Stimulated activated CD4-positive, alpha-beta T cell treated with anti-CD3 and anti-CD28 coated beads, Interleukin-4, amount 100 ng/mL, for 48 hours (primary cell): Measurements from ENCODE around the gene TMC4.

Source experiments
- DNase-seq, 2 donors: peaks; one replicate each; pipeline ENCODE4 v3.0.0-alpha.2; 2020; ENCODE audit warnings: low read depth in 2 of 2

Gene TMC4

DNA sequence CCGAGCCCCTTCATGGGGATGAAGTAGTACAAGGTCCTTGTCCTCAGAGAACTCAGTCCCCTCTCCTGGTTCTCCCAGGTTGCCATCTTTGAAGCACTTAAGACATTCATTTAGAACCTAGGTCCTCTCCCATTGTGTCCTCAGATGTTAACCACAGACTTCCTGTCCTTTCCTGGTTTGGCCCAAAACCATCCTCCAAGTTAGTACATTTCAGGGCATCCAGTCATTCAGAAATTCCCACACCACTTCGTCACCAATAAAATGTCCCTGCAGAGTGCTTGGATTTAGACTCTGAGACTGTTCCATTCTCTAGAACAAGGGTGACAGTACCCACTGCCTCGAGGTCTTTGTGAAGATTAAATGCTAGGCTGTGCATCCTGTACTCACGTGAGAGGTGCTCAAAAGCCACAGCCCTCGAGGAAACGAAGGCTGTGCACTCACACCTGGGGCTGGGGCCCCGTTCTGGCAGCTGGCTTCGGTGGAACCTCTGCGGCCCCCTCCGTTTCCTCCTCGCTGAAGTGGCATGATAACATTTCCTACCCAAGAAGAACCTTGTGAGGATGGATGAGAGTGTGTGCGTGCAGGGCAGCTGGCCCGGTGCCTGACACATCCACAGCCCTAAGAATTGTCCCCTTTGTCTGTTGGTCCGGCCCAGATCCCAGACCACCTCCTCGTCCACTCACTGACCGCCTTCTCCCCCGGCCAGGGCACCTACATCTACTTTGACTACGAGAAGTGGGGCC lies 18.2 kb downstream of the TMC4 start:
- no peak for DNase-seq

DNA sequence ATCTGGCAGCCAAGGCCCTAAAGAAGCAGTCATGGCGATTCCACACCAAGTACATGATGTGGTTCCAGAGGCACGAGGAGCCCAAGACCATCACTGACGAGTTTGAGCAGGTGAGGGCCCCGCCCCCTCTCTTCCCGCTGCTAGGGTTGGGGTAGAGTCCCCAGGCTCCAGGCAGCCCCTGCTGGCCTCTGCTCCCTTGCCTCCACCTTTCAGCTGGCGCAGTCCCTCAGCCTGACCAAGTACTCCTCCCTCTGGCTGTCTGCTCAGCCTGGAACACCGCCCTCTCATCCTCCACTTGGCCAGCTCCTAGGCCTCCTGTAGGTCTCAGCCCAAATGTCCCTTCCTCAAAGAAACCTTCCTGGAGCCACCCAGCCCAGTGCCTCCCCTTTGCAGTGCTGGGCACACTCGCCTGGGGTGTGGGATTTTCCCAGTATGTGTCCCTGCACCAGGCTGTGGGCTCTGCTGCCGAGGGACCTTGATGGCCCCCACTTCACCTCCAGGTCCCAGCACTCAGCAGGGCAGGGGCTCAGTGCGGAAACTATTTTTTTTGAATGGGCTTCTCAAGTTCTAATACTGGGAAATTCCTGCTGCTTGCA lies 19.1 kb downstream of the TMC4 start:
- DNase-seq = no peak

- DNase-seq = no peak
Observed at GRCh38 chr19:54152878-54153524, 20.0 kb downstream of the TMC4 start.

- DNase-seq = no peak
Observed at GRCh38 chr19:54152267-54152666, 20.7 kb downstream of the TMC4 start.

- DNase-seq = no peak
Observed at GRCh38 chr19:54151362-54152035, 21.5 kb downstream of the TMC4 start.

DNA sequence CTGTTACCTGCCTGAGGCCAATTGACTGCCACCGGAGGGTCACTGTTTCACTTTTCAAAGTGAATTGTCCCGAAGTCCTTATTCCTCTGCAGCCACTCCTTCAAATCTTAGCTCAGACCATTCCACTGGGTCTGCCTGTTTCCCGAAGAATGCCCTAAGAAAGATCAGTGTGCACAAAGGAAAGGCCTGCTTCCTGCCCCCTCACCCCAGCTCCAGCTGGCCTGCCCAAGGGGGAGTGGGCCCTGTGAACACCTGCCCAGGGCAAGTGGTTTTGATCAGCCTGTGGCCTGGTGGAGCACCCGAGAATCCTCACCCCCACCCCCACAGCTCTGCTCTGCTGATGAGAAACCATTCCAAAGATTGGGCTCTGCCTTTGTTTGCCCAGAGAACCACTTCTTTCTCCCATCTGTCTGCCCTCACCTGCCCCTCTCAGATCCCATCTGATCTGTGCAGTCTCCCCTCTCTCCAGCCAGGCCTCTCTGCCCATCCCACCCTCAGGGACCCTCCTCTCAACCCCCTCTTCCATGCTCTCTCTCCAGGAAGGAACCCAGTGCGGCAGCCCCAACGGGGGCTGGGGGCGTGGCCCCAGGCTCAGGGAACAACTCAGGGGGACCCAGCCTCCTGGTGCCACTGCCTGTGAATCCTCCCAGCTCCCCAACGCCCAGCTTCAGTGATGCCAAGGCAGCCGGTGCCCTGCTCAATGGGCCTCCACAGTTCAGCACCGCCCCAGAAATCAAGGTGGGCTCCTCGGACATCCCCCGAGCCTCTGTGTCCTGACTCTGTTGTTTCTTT lies 23.7 kb downstream of the TMC4 start:
- DNase-seq = no peak

DNA sequence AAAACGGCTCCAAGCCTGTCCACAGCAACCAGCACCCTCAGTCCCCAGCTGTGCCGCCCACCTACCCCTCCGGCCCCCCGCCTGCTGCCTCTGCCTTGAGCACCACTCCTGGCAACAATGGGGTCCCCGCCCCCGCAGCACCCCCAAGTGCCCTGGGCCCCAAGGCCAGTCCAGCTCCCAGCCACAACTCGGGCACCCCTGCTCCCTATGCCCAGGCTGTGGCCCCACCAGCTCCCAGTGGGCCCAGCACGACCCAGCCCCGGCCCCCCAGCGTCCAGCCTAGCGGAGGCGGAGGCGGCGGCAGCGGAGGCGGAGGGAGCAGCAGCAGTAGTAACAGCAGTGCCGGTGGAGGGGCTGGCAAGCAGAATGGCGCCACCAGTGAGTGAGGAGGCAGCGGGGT lies 24.8 kb downstream of the TMC4 start:
- no peak for DNase-seq

DNA sequence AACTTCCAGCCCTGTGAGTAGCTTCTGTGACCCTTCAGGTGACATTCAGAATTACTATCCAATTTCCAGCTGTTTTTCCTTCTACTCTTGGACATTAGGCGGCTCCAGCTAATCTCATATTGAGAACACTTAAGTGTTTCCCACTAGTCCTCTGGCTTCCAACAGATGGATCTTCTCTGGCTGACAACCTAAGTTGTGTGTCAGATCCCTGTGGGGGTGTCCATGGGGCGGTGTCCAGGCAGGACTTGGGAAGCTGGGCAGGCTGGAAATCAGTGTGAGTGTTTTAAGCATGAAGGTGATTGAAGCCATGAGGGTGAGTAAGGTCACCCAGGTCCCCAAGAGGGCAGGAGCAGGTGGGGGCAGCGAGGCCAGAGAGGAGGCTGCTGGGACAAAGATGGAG lies 25.3 kb downstream of the TMC4 start:
- DNase-seq = no peak

DNA sequence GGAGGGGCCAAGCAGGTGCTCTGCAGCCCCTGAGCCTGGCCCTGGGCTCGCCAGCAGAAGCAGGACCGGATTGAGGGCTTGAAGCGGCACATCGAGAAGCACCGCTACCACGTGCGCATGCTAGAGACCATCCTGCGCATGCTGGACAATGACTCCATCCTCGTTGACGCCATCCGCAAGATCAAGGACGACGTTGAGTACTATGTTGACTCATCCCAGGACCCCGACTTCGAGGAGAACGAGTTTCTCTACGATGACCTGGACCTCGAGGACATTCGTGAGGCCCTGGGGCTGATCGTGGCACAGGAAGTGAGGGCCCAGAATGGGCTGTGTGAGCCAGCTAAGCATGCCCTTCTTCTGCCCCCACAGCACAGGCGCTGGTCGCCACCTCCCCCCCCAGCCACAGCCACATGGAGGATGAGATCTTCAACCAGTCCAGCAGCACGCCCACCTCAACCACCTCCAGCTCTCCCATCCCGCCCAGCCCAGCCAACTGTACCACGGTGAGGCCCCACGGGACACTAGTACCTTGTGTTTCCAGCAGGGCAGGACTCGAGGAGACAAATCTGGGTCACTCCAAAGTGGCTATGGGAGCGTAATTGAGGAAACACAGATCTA lies 27.3 kb downstream of the TMC4 start:
- DNase-seq = no peak

DNA sequence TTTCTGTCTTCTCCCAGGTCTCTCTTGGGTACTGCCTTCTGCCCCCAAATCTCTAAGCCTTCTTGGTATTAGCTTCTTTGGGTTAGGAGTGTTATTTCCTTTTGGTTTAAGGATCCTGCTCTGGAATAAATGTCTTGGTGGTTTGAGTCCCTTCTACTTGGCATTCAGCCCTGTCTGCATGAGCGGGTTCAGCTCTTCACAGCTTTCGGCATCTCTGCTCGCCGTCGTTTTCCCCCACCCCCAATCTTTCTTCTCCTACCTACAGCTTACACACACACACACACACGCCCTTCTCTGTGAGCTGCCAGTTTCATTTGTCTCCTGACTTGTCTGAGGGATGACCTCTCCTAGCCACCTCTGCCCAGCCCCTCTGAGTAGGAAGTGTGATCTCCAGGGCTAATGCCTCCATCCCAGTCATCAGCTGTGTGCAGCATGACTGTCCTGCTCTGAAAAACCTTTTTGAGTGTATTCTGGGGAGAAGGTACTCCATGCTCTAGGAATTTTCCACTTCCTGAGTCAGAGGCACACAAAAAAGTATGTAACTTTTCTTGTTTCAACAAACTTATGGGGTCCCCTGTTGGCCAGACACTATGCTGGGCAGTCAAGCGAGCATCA lies 30.7 kb downstream of the TMC4 start:
- DNase-seq = no peak

DNA sequence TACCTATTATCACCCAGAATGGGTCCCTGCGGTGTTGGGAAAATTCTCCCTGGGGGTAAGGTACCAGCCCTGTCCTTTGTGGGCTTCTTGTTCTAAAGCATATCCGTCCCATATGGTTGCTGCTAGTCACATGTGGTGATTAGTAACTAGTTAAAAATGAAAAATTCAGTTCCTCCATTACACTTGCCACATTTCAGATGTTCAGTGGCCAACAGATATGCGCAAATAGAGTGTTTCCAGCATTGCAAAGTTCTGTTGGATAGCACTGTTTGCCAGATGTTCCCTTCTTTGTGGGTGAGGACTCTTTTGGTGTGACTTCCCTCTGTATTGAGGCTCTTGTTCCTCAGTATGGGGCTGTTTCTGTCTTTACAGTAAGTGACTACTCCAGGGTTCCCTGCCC lies 31.6 kb downstream of the TMC4 start:
- no peak for DNase-seq

- DNase-seq = peak in 1 of 2 donors; percentile 29
Observed at GRCh38 chr19:54138489-54139256, 34.3 kb downstream of the TMC4 start.

DNA sequence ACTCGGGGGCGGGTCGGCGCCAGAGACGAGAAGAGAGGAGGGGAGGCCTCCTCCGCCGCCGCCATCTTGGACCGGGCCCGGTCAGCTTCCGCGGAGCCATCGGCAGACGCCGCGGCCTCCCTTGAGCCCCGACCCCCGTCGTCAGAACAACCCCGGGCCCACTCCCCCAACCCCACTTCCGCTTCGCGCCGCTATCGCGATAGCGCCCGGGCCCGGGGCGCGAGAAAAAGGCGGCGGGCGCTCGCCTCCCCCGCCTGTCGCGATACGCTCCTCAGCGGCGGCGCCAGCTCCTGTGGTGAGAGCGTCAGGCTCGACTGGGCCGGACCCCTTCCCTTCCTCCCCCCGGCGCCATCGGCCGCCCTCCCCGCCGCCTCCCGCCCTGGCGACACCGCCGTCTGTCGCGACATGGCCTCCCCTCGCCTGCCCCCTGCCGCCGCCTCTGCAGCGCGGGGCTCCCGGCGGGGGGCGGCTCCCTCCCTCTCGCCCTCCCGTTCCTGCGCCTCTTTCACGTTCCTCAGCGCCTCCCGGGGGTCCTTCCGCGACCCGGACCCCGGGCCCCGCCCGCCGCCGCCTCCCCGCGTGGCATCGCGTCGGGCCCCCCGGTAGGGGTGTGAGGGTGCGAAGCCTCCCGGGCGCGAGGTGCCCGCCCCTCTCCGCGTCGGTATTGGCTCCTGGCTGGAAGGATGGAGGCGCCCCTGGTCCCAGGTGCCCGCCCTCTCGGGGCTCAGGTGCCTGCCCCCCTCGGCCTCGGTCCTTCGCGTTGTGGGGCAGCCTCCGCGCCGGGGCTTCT lies 35.1 kb downstream of the TMC4 start, which contains the start of gene CNOT3:
CNOT3 (plus strand) TSS at position 64 of the 790 bp plus-strand sequence. CDS start 5,217 bp downstream, outside the sequence.
- peak in 1 of 2 donors; percentile 20 for DNase-seq

- peak; percentile 94 to 99 for DNase-seq
Observed at GRCh38 chr19:54136864-54137698, 35.9 kb downstream of the TMC4 start.

DNA sequence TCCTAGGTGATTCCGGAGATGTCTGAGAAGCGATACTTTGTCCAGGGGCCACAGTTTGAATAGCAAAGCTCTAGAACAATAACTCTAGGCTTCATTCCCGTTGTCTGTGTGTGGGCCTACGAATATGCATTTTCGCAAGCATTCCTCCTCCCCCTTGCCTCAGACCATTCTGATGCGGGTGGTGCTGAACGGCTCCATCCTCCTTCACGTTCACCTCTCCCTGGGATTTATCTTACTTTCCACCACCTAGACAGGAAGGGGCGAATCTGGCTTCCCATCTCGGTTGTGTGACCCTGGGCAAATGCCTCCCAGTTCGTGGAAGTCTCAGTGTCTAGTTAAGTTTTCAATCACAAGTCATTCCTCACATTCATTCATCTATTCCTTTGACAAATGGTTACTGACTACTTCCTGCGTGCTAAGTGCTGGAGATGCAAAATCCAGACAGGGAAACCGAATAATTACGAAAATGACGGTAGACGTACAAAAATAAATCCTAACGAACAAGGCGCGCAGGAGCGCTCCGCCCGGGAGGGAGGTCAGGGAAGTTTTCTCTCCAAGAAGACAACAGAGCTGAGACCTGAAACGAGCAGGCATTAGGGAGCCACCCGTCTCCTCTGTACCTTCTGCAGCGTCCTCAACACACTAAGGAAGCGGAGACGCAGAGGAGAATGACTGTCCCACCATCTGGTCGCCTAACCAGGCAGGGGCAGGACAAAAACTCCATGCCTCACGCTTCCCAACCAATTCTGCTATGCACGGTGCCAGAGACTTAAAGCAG lies 36.7 kb downstream of the TMC4 start:
- DNase-seq = no peak

DNA sequence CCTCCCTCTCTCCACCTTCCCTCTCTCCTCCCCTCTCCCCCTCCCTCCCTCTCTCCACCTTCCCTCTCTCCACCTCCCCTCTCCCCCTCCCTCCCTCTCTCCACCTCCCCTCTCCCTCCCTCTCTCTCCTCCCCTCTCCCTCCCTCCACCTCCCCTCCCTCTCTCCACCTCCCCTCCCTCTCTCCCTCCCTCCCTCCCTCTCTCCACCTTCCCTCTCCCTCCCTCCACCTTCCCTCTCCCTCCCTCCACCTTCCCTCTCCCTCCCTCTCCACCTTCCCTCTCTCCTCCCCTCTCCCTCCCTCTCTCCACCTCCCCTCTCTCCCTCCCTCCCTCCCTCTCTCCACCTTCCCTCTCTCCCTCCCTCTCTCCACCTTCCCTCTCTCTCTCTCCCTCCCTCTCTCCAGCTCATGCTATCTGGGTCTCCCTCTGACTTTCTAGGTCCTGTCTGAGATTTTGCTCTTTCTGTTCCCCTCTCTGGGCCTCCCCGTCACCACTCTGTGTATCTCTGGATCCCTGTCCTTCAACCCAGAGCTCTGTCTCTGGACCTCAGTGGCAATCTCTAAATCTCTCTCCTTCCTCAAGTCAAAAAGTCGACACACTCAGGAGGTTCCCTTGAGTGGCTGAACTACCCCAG lies 38.9 kb downstream of the TMC4 start:
- DNase-seq = no peak
